Gastroesophageal sphincter (tissue), 4 donors: ENCODE results near the gene LAMA2. TPM values are rescaled to one million over a fixed set of nuclear protein-coding genes. Genes with fewer than 3 reads are reported as not detected.

Experiments
- ATAC-seq: fragments of 150-250 bp; one replicate; pipeline ENCODE4 v1.9.1; 2016; ENCODE audit warnings: mild to moderate bottlenecking, moderate library complexity
- H3K27ac ChIP-seq, 4 donors: fragments of 200-600 bp; sonication (generic) in 3 of 4; 1 replicate in 3 of 4; 2 replicates in 1 of 4; pipeline ENCODE4 v1.5.1; 2016 to 2019
- H3K27me3 ChIP-seq: fragments of 200-600 bp; sonication (generic); one replicate; pipeline ENCODE4 v1.5.1; 2019
- H3K36me3 ChIP-seq, 2 donors: fragments of 200-600 bp; sonication (generic); one replicate each; pipeline ENCODE4 v1.5.1; 2019; ENCODE audit warnings: control low read depth in 1 of 2
- H3K4me1 ChIP-seq, 3 donors: fragments of 200-600 bp; sonication (generic); 1 replicate in 2 of 3; 2 replicates in 1 of 3; pipeline ENCODE4 v1.5.1; 2016 to 2019; ENCODE audit warnings: control low read depth in 2 of 3
- H3K4me3 ChIP-seq, 2 donors: fragments of 200-600 bp; sonication (generic); one replicate each; pipeline ENCODE4 v1.5.1; 2019; ENCODE audit warnings: mild to moderate bottlenecking in 1 of 2, moderate library complexity in 1 of 2
- H3K9me3 ChIP-seq, 3 donors: fragments of 200-600 bp; sonication (generic); one replicate each; pipeline ENCODE4 v1.5.1; 2017 to 2019; ENCODE audit warnings: control low read depth in 2 of 3
- EP300 ChIP-seq: sonication (generic); formaldehyde crosslinking; IDR thresholded peaks from one replicate; pipeline ENCODE4 v1.6.1; 2017; ENCODE audit warnings: antibody characterized with exemption, mild to moderate bottlenecking
- POLR2A ChIP-seq, 2 donors: fragments of 450-650 bp; IDR thresholded peaks; one replicate each; pipeline ENCODE4 v1.6.1; 2017; ENCODE audit warnings: antibody characterized with exemption in 2 of 2, mild to moderate bottlenecking in 2 of 2, moderate library complexity in 1 of 2
- POLR2AphosphoS5 ChIP-seq: sonication (generic); formaldehyde crosslinking; IDR thresholded peaks from one replicate; pipeline ENCODE4 v1.6.1; 2017; ENCODE audit warnings: antibody characterized with exemption
- WGBS, 2 donors: methylation state at CpG; one replicate each; pipeline ENCODE4 v1.1.5; 2018; ENCODE audit warnings: low coverage in 1 of 2; 5-methylcytosine and 5-hydroxymethylcytosine counted together
- total RNA-seq, 4 donors: library from RNA; depleted of rRNA; stranded (reverse); fragments of >200 nt; gene quantifications; one replicate each; pipeline ENCODE4 v1.1.0, GENCODE V29; 2016
- TF ChIP-seq, protein P1 (sequence below), 4 experiments: fragments of 200-600 bp in 2 of 4; fragments of 450-650 bp in 2 of 4; sonication (generic) in 1 of 4; IDR thresholded peaks; one replicate each; pipeline ENCODE4 v1.5.1; 2017 to 2019; ENCODE audit warnings: antibody characterized with exemption in 4 of 4, mild to moderate bottlenecking in 2 of 4, moderate library complexity in 2 of 4

The LAMA2 gene
- total RNA-seq, 4 donors from 2014 or later = 103 to 199 (median 153) TPM

- TF ChIP-seq, protein P1, sequence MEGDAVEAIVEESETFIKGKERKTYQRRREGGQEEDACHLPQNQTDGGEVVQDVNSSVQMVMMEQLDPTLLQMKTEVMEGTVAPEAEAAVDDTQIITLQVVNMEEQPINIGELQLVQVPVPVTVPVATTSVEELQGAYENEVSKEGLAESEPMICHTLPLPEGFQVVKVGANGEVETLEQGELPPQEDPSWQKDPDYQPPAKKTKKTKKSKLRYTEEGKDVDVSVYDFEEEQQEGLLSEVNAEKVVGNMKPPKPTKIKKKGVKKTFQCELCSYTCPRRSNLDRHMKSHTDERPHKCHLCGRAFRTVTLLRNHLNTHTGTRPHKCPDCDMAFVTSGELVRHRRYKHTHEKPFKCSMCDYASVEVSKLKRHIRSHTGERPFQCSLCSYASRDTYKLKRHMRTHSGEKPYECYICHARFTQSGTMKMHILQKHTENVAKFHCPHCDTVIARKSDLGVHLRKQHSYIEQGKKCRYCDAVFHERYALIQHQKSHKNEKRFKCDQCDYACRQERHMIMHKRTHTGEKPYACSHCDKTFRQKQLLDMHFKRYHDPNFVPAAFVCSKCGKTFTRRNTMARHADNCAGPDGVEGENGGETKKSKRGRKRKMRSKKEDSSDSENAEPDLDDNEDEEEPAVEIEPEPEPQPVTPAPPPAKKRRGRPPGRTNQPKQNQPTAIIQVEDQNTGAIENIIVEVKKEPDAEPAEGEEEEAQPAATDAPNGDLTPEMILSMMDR (IDR thresholded peaks at IDR 0.05) = no peak
- TF ChIP-seq EP300 (no peak), POLR2A (IDR thresholded peaks at IDR 0.05) (no peak), POLR2AphosphoS5 (no peak)
- H3K4me1 ChIP-seq = peaks cover 0 to 8% (median 7%) of the 10 kb centered on the region in 3 donors
- ATAC-seq = no peak
- H3K9me3 ChIP-seq = no peaks in the 10 kb centered on the region
- 46 to 65% methylated on average over 2 of the region's 2 CpGs for WGBS, 2 donors
- peaks cover 0 to 11% of the 10 kb centered on the region in 2 donors for H3K36me3 ChIP-seq
- no peak overlapping the region for H3K4me3 ChIP-seq
- H3K27ac ChIP-seq = no peak overlapping the region
- no peaks in the 10 kb centered on the region for H3K27me3 ChIP-seq
These were observed 605.4 kb downstream of the LAMA2 start for GRCh38 chr6:129488313-129488712.

- peaks cover 0 to 15% of the 10 kb centered on the region in 2 donors for H3K36me3 ChIP-seq
- peak overlapping the region in 2 of 4 donors; percentile 21 to 85 for H3K27ac ChIP-seq
- H3K9me3 ChIP-seq = no peaks in the 10 kb centered on the region
- no peak overlapping the region for H3K4me3 ChIP-seq
- peaks cover 0 to 8% (median 7%) of the 10 kb centered on the region in 3 donors for H3K4me1 ChIP-seq
- no peak for ATAC-seq
- H3K27me3 ChIP-seq = no peaks in the 10 kb centered on the region
- no peak for TF ChIP-seq POLR2A (IDR thresholded peaks at IDR 0.05)
- no peak for TF ChIP-seq POLR2AphosphoS5
- no peak for TF ChIP-seq EP300
- TF ChIP-seq, protein P1 (IDR thresholded peaks at IDR 0.05) = no peak
- WGBS, 2 donors = 97 to 100% methylated on average over 1 to 2 of the region's 2 CpGs
These were observed 606.4 kb downstream of the LAMA2 start for GRCh38 chr6:129489215-129489765.

- Histone ChIP-seq H3K9me3 (no peaks in the 10 kb centered on the region), H3K27ac (peak overlapping the region; percentile 65 to 88 (median 84)), H3K36me3 (peaks cover 0 to 22% of the 10 kb centered on the region in 2 donors), H3K27me3 (no peaks in the 10 kb centered on the region), H3K4me1 (peaks cover 0 to 8% (median 7%) of the 10 kb centered on the region in 3 donors), H3K4me3 (peak overlapping the region in 1 of 2 donors; percentile 5)
- peak; percentile 91 for ATAC-seq
- WGBS, 2 donors = 17 to 37% methylated on average over 8 to 9 of the region's 9 CpGs
- TF ChIP-seq EP300 = no peak
- TF ChIP-seq, protein P1 (IDR thresholded peaks at IDR 0.05) = no peak
- TF ChIP-seq POLR2A (IDR thresholded peaks at IDR 0.05) = peak in 1 of 2 donors; percentile 7
- peak; percentile 86 for TF ChIP-seq POLR2AphosphoS5
These were observed 607.8 kb downstream of the LAMA2 start for GRCh38 chr6:129490521-129491255.

DNA sequence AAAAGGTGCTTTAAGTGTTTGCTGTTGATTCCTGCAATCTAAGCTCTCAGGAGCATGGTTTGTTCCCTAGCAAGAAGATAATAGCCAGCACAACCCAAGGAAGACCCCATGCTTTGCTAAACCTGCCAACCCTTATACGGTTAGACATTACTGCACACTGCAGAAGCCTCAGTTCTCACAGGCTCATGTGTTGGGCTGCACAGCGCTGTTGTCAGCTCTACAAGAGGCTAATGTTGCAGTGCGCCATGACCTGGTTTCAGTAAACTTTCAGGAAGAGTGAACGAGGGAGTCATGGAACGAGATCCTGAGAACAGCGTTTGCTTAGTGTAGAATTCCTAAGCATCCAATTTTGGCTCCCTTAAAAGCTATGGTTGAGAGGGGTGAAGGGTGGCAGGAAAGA lies 608.5 kb downstream of the LAMA2 start:
- Histone ChIP-seq H3K27me3 (no peaks in the 10 kb centered on the region), H3K27ac (peak overlapping the region in 3 of 4 donors; percentile 65 to 85 (median 82)), H3K4me1 (peaks cover 0 to 8% (median 7%) of the 10 kb centered on the region in 3 donors), H3K36me3 (peaks cover 0 to 26% of the 10 kb centered on the region in 2 donors), H3K4me3 (no peak overlapping the region), H3K9me3 (no peaks in the 10 kb centered on the region)
- WGBS, 2 donors = 87% methylated on average over 4 of the region's 6 CpGs; no CpG with 5 or more reads in 1 of the 2 donors
- no peak for ATAC-seq
- TF ChIP-seq, protein P1 (IDR thresholded peaks at IDR 0.05) = no peak
- TF ChIP-seq EP300 (no peak), POLR2A (IDR thresholded peaks at IDR 0.05) (no peak), POLR2AphosphoS5 (no peak)
